ENCODE data around the gene PRDM13. TPM values are rescaled to one million over a fixed set of nuclear protein-coding genes. Genes with fewer than 3 reads are reported as not detected.

PRDM13 gene
- total and polyA plus RNA-seq, 2 experiments from 2014 or later = 0.08 to 0.10 TPM

DNA sequence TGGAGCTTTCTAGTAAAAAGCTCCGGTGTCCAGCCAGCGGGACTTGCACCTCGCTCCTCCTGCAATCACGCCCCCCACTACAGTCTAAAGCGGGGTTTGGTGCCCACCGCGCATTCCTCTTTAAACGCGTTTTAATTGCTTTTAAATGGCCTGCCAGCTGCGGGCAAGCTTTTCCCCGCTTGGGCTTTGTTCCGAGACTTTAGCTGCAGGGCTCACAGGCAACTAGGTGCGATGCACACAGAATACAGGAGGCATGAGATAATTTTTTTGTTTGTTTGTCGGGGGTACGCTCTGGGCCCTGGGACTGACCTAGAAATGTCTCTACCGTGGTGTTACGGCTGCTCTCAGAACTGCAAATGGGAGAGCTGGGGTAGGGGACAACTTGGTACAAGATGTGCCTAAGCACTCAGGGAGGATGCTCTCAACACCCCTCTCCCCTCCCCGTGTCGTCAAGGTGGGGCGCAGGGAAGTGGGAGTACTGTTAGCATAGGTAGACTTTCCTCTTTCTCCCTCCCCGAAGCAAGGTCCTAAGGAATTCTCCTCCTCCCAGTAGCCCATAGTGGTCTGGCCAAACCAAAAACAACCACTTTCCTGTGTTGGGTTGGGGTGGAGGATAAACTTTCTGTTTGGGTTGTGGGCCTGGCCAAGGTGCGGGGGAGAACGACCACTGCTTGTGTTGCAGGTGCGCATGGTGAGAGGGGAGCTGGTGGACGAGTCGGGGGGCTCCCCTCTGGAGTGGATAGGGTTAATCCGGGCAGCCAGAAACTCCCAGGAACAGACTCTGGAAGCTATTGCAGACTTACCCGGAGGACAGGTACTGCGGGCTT is 1.6 kb downstream of the PRDM13 start:
- peaks cover 51% of the 10 kb centered on the region for H3F3A ChIP-seq (replicated peaks; ENCODE audit: low read depth)
- H3K27me3 ChIP-seq (ENCODE audit: insufficient read depth) = peaks cover 100% of the 10 kb centered on the region
- peaks cover 99% of the 10 kb centered on the region for H3K27me3 Mint-ChIP-seq (ENCODE audit: insufficient read depth, low read depth, poor library complexity)
- H3K4me1 Mint-ChIP-seq = peaks cover 62% of the 10 kb centered on the region
- H3K4me2 ChIP-seq = peak overlapping the region; percentile 76
- peaks cover 47% of the 10 kb centered on the region for H4K20me1 ChIP-seq (replicated peaks; ENCODE audit: insufficient read depth)
- H3K36me3 Mint-ChIP-seq (ENCODE audit: low read depth) = no peaks in the 10 kb centered on the region
- H3K27ac ChIP-seq (ENCODE audit: low read depth) = no peak overlapping the region
- peak; percentile 51 for DNase-seq (ENCODE audit: low spot score)
- peaks cover 3% of the 10 kb centered on the region; the same call in 1 of the 3 replicates for H3K9me3 Mint-ChIP-seq
- H3K9me2 ChIP-seq (ENCODE audit: insufficient read depth) = no peaks in the 10 kb centered on the region
- H3K27ac Mint-ChIP-seq = no peak overlapping the region
- TF ChIP-seq, protein P1, sequence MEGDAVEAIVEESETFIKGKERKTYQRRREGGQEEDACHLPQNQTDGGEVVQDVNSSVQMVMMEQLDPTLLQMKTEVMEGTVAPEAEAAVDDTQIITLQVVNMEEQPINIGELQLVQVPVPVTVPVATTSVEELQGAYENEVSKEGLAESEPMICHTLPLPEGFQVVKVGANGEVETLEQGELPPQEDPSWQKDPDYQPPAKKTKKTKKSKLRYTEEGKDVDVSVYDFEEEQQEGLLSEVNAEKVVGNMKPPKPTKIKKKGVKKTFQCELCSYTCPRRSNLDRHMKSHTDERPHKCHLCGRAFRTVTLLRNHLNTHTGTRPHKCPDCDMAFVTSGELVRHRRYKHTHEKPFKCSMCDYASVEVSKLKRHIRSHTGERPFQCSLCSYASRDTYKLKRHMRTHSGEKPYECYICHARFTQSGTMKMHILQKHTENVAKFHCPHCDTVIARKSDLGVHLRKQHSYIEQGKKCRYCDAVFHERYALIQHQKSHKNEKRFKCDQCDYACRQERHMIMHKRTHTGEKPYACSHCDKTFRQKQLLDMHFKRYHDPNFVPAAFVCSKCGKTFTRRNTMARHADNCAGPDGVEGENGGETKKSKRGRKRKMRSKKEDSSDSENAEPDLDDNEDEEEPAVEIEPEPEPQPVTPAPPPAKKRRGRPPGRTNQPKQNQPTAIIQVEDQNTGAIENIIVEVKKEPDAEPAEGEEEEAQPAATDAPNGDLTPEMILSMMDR (conservative IDR thresholded peaks at IDR 0.05; ENCODE audit: low read depth in 2 of 2) = no peak
- peak; percentile 96 for TF ChIP-seq EZH2 (IDR thresholded peaks at IDR 0.05; ENCODE audit: low read depth, unreplicated experiment)
- TF ChIP-seq STAT1 (IDR thresholded peaks at IDR 0.05; ENCODE audit: unreplicated experiment) = no peak
- H3K36me3 ChIP-seq (ENCODE audit: insufficient read depth) = no peaks in the 10 kb centered on the region
- H3K4me3 Mint-ChIP-seq = peak overlapping the region; percentile 51; the same call in 2 of the 3 replicates
- ATAC-seq = no peak
- H3K79me2 ChIP-seq (replicated peaks; ENCODE audit: insufficient read depth) = no peaks in the 10 kb centered on the region
- peaks cover 80% of the 10 kb centered on the region for H3K4me1 ChIP-seq (ENCODE audit: insufficient read depth)
- peak overlapping the region; percentile 45 for H3K4me3 ChIP-seq
- no peak overlapping the region for H2AFZ ChIP-seq

- peaks cover 99% of the 10 kb centered on the region for H3K27me3 ChIP-seq (ENCODE audit: insufficient read depth)
- ATAC-seq = no peak
- peak overlapping the region; percentile 76 for H3K4me2 ChIP-seq
- H4K20me1 ChIP-seq (replicated peaks; ENCODE audit: insufficient read depth) = peaks cover 45% of the 10 kb centered on the region
- Mint-ChIP-seq H3K4me3 (peak overlapping the region; percentile 11; the same call in 1 of the 3 replicates), H3K27me3 (ENCODE audit: insufficient read depth, low read depth, poor library complexity) (peaks cover 97% of the 10 kb centered on the region), H3K27ac (no peak overlapping the region), H3K4me1 (peaks cover 61% of the 10 kb centered on the region), H3K9me3 (peaks cover 3% of the 10 kb centered on the region; the same call in 1 of the 3 replicates), H3K36me3 (ENCODE audit: low read depth) (no peaks in the 10 kb centered on the region)
- DNase-seq (ENCODE audit: low spot score) = no peak
- no peaks in the 10 kb centered on the region for H3K9me2 ChIP-seq (ENCODE audit: insufficient read depth)
- TF ChIP-seq EZH2 (IDR thresholded peaks at IDR 0.05; ENCODE audit: low read depth, unreplicated experiment) (peak; percentile 58), ZNF331 (CRISPR knock-in tag; IDR thresholded peaks at IDR 0.05; ENCODE audit: low read depth) (no peak)
- peak overlapping the region; percentile 45 for H3K4me3 ChIP-seq
- H3K79me2 ChIP-seq (replicated peaks; ENCODE audit: insufficient read depth) = no peaks in the 10 kb centered on the region
- H3F3A ChIP-seq (replicated peaks; ENCODE audit: low read depth) = peaks cover 49% of the 10 kb centered on the region
- no peak overlapping the region for H3K27ac ChIP-seq (ENCODE audit: low read depth)
- peaks cover 77% of the 10 kb centered on the region for H3K4me1 ChIP-seq (ENCODE audit: insufficient read depth)
- no peak overlapping the region for H2AFZ ChIP-seq
- H3K36me3 ChIP-seq (ENCODE audit: insufficient read depth) = no peaks in the 10 kb centered on the region
Observed at GRCh38 chr6:99608886-99609482, 2.4 kb downstream of the PRDM13 start.

- H3K36me3 ChIP-seq (ENCODE audit: insufficient read depth) = no peaks in the 10 kb centered on the region
- Mint-ChIP-seq H3K4me3 (no peak overlapping the region), H3K9me3 (peaks cover 3% of the 10 kb centered on the region; the same call in 1 of the 3 replicates), H3K4me1 (peaks cover 56% of the 10 kb centered on the region), H3K27me3 (ENCODE audit: insufficient read depth, low read depth, poor library complexity) (peaks cover 97% of the 10 kb centered on the region), H3K36me3 (ENCODE audit: low read depth) (no peaks in the 10 kb centered on the region), H3K27ac (no peak overlapping the region)
- DNase-seq (ENCODE audit: low spot score) = no peak
- peaks cover 70% of the 10 kb centered on the region for H3K4me1 ChIP-seq (ENCODE audit: insufficient read depth)
- no peak for ATAC-seq
- peak overlapping the region; percentile 72 for H3K4me2 ChIP-seq
- H4K20me1 ChIP-seq (replicated peaks; ENCODE audit: insufficient read depth) = peaks cover 38% of the 10 kb centered on the region
- H3K9me2 ChIP-seq (ENCODE audit: insufficient read depth) = no peaks in the 10 kb centered on the region
- no peaks in the 10 kb centered on the region for H3K79me2 ChIP-seq (replicated peaks; ENCODE audit: insufficient read depth)
- H3F3A ChIP-seq (replicated peaks; ENCODE audit: low read depth) = peaks cover 42% of the 10 kb centered on the region
- no peak overlapping the region for H3K4me3 ChIP-seq
- H3K27me3 ChIP-seq (ENCODE audit: insufficient read depth) = peaks cover 99% of the 10 kb centered on the region
- no peak overlapping the region for H3K27ac ChIP-seq (ENCODE audit: low read depth)
- no peak overlapping the region for H2AFZ ChIP-seq
- TF ChIP-seq ZNF114 (CRISPR knock-in tag; IDR thresholded peaks at IDR 0.05) (no peak), JUNB (IDR thresholded peaks at IDR 0.05; ENCODE audit: unreplicated experiment) (no peak), STAT1 (IDR thresholded peaks at IDR 0.05; ENCODE audit: unreplicated experiment) (no peak), EZH2phosphoT487 (IDR thresholded peaks at IDR 0.05; ENCODE audit: unreplicated experiment) (no peak), CREB1 (CRISPR knock-in tag; IDR thresholded peaks at IDR 0.05; ENCODE audit: low read depth) (no peak)
- TF ChIP-seq, protein P1 (conservative IDR thresholded peaks at IDR 0.05; ENCODE audit: low read depth in 2 of 2) = no peak
Observed at GRCh38 chr6:99609905-99610489, 3.4 kb downstream of the PRDM13 start.
